Trophoblast cell (in vitro differentiated cells and primary cell): ENCODE data around the gene CCDC61.

ENCODE experiments used
- DNase-seq, 2 donors: peaks; one replicate each; pipeline ENCODE4 v3.0.0-alpha.2; 2016
- H2AFZ ChIP-seq: 2 replicates; pipeline ENCODE4 v1.6.1; 2013; ENCODE audit warnings: low read length, moderate library complexity, mild to moderate bottlenecking; ENCODE audit not compliant: insufficient read depth, poor library complexity
- H2AK5ac ChIP-seq: 2 replicates; pipeline ENCODE4 v1.6.1; 2013; ENCODE audit warnings: mild to moderate bottlenecking, low read length
- H2BK120ac ChIP-seq: 2 replicates; pipeline ENCODE4 v1.6.1; 2013; ENCODE audit warnings: low read length, mild to moderate bottlenecking, moderate library complexity; ENCODE audit not compliant: insufficient read depth, poor library complexity
- H2BK12ac ChIP-seq: 2 replicates; pipeline ENCODE4 v1.6.1; 2013; ENCODE audit warnings: mild to moderate bottlenecking, low read length, moderate library complexity
- H2BK5ac ChIP-seq: 2 replicates; pipeline ENCODE4 v1.6.1; 2013; ENCODE audit warnings: low read length, low read depth, moderate library complexity, mild to moderate bottlenecking; ENCODE audit not compliant: poor library complexity
- H3K14ac ChIP-seq: 2 replicates; pipeline ENCODE4 v1.6.1; 2013; ENCODE audit warnings: mild to moderate bottlenecking, low read length
- H3K18ac ChIP-seq: 2 replicates; pipeline ENCODE4 v1.6.1; 2013; ENCODE audit warnings: mild to moderate bottlenecking, low read length
- H3K23ac ChIP-seq: 2 replicates; pipeline ENCODE4 v1.6.1; 2013; ENCODE audit warnings: low read length
- H3K27ac ChIP-seq: 2 replicates; pipeline ENCODE4 v1.5.1; 2013; ENCODE audit warnings: low read depth, mild to moderate bottlenecking, inconsistent platforms, low read length, moderate library complexity
- H3K27me3 ChIP-seq: 2 replicates; pipeline ENCODE4 v1.6.1; 2013; ENCODE audit warnings: inconsistent platforms, mild to moderate bottlenecking, low read length, moderate library complexity; ENCODE audit not compliant: insufficient read depth
- H3K36me3 ChIP-seq, 2 experiments: 1 replicate in 1 of 2; 2 replicates in 1 of 2; pipeline ENCODE4 v1.6.1; 2013; ENCODE audit warnings: low read length in 2 of 2, mild to moderate bottlenecking in 2 of 2, moderate library complexity in 1 of 2; ENCODE audit not compliant: insufficient read depth in 2 of 2, control insufficient read depth in 1 of 2
- H3K4ac ChIP-seq: 2 replicates; pipeline ENCODE4 v1.6.1; 2013; ENCODE audit warnings: low read depth, mild to moderate bottlenecking, low read length, moderate library complexity
- H3K4me1 ChIP-seq, 2 experiments: 1 replicate in 1 of 2; 2 replicates in 1 of 2; pipeline ENCODE4 v1.6.1; 2013; ENCODE audit warnings: low read length in 2 of 2, mild to moderate bottlenecking in 2 of 2, moderate library complexity in 1 of 2; ENCODE audit not compliant: insufficient read depth in 2 of 2, control insufficient read depth in 1 of 2
- H3K4me2 ChIP-seq: 2 replicates; pipeline ENCODE4 v1.6.1; 2013; ENCODE audit warnings: inconsistent platforms, mild to moderate bottlenecking, low read length, moderate library complexity
- H3K4me3 ChIP-seq: 2 replicates; pipeline ENCODE4 v1.5.1; 2013; ENCODE audit warnings: mild to moderate bottlenecking, low read depth, low read length, inconsistent platforms
- H3K79me1 ChIP-seq: one replicate; pipeline ENCODE4 v1.6.1; 2013; ENCODE audit warnings: low read length
- H3K79me2 ChIP-seq: 2 replicates; pipeline ENCODE4 v1.6.1; 2013; ENCODE audit warnings: low read length, mild to moderate bottlenecking; ENCODE audit not compliant: control insufficient read depth, insufficient read depth, poor library complexity
- H3K9ac ChIP-seq: 2 replicates; pipeline ENCODE4 v1.6.1; 2013; ENCODE audit warnings: mild to moderate bottlenecking, low read length
- H3K9me3 ChIP-seq: 2 replicates; pipeline ENCODE4 v1.6.1; 2013; ENCODE audit warnings: low read depth, mild to moderate bottlenecking, control low read depth, inconsistent platforms, low read length; ENCODE audit not compliant: insufficient read depth
- H4K12ac ChIP-seq: 2 replicates; pipeline ENCODE4 v1.6.1; 2013; ENCODE audit warnings: low read depth, mild to moderate bottlenecking, low read length, moderate library complexity
- H4K8ac ChIP-seq: 2 replicates; pipeline ENCODE4 v1.6.1; 2013; ENCODE audit warnings: low read depth, mild to moderate bottlenecking, low read length, moderate library complexity
- H4K91ac ChIP-seq: one replicate; pipeline ENCODE4 v1.6.1; 2013; ENCODE audit warnings: low read depth, mild to moderate bottlenecking, low read length, moderate library complexity
- WGBS: extraction: QIAGEN DNeasy Blood & Tissue Kit; methylation state at CpG from one replicate; pipeline ENCODE4 v1.1.7; 2013; ENCODE audit warnings: missing lambda C conversion rate; ENCODE audit not compliant: insufficient read length, insufficient coverage; ENCODE audit errors: extremely low coverage; 5-methylcytosine and 5-hydroxymethylcytosine counted together

CCDC61 gene

DNA sequence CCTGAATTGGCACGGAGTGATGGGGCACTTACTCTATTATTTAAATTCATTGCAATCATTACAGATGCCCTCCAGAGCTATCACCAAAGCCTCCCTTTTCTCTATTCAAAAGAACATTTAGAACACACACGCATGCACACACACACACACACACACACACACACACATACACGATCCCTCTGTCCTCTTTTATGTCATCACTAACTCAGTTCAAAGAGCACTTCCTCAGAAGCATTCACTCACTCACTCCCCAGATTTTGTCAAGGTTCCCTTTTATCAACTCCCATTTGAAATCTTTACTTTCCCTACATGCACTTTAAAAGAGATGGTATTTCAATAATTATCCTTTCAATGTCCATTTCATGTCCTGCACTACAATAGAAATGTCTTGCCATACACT lies 67.9 kb downstream of the CCDC61 start:
- Histone ChIP-seq H2AFZ (no peak overlapping the region), H3K18ac (no peak overlapping the region), H3K36me3 (no peaks in the 10 kb centered on the region), H4K12ac (no peak overlapping the region), H3K14ac (no peak overlapping the region), H3K9ac (no peak overlapping the region), H3K27ac (no peak overlapping the region), H3K4me2 (no peak overlapping the region), H2AK5ac (no peak overlapping the region), H4K8ac (no peak overlapping the region), H4K91ac (no peak overlapping the region), H3K23ac (no peak overlapping the region), H3K9me3 (peaks cover 8% of the 10 kb centered on the region), H3K4me3 (no peak overlapping the region), H3K27me3 (no peaks in the 10 kb centered on the region), H2BK5ac (no peak overlapping the region), H2BK120ac (no peak overlapping the region), H2BK12ac (no peak overlapping the region), H3K4ac (no peak overlapping the region), H3K4me1 (no peaks in the 10 kb centered on the region), H3K79me2 (no peaks in the 10 kb centered on the region), H3K79me1 (no peaks in the 10 kb centered on the region)
- no peak for DNase-seq
- WGBS: no CpG with 5 or more reads among the region's 3 CpGs

GRCh38 chr19:46065486-46066071 lies 70.3 kb downstream of the CCDC61 start:
- Histone ChIP-seq H3K4ac (no peak overlapping the region), H2BK5ac (no peak overlapping the region), H3K79me2 (no peaks in the 10 kb centered on the region), H3K27me3 (no peaks in the 10 kb centered on the region), H3K79me1 (no peaks in the 10 kb centered on the region), H3K23ac (no peak overlapping the region), H3K27ac (no peak overlapping the region), H3K36me3 (no peaks in the 10 kb centered on the region), H2BK120ac (no peak overlapping the region), H3K4me1 (no peaks in the 10 kb centered on the region), H3K18ac (no peak overlapping the region), H3K4me3 (no peak overlapping the region), H2AFZ (no peak overlapping the region), H3K9me3 (peaks cover 3% of the 10 kb centered on the region), H4K12ac (no peak overlapping the region), H4K91ac (no peak overlapping the region), H3K4me2 (no peak overlapping the region), H4K8ac (no peak overlapping the region), H2AK5ac (no peak overlapping the region), H3K9ac (no peak overlapping the region), H3K14ac (no peak overlapping the region), H2BK12ac (no peak overlapping the region)
- peak; percentile 67 to 73 for DNase-seq
- WGBS: no CpG with 5 or more reads among the region's 7 CpGs

DNA sequence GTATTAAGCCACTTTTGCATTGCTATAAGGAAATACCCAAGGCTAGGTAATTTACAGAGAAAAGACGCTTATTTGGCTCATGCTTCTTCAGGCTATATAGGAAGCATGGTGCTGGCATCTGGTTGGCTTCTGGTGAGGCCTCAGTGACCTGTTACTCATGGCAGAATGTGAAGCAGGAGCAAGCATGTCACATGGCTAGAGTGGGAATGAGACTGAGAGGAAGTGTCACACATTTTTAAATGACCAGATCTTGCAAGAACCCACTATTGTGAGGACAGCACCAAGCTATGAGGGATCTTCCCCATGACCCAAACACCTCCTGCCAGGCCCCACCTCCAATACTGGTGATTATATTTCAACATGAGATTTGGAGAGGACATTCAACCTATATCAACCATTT lies 71.2 kb downstream of the CCDC61 start:
- Histone ChIP-seq H3K79me2 (no peaks in the 10 kb centered on the region), H2AFZ (no peak overlapping the region), H3K79me1 (no peaks in the 10 kb centered on the region), H2AK5ac (no peak overlapping the region), H3K4me3 (no peak overlapping the region), H3K27me3 (no peaks in the 10 kb centered on the region), H3K4me1 (no peaks in the 10 kb centered on the region), H2BK12ac (no peak overlapping the region), H4K91ac (no peak overlapping the region), H3K9me3 (peaks cover 2% of the 10 kb centered on the region), H4K8ac (no peak overlapping the region), H3K23ac (no peak overlapping the region), H3K9ac (no peak overlapping the region), H3K4ac (no peak overlapping the region), H3K4me2 (no peak overlapping the region), H3K14ac (no peak overlapping the region), H3K36me3 (no peaks in the 10 kb centered on the region), H3K18ac (no peak overlapping the region), H2BK120ac (no peak overlapping the region), H4K12ac (no peak overlapping the region), H2BK5ac (no peak overlapping the region), H3K27ac (no peak overlapping the region)
- WGBS: no CpG with 5 or more reads among the region's 1 CpG
- no peak for DNase-seq

DNA sequence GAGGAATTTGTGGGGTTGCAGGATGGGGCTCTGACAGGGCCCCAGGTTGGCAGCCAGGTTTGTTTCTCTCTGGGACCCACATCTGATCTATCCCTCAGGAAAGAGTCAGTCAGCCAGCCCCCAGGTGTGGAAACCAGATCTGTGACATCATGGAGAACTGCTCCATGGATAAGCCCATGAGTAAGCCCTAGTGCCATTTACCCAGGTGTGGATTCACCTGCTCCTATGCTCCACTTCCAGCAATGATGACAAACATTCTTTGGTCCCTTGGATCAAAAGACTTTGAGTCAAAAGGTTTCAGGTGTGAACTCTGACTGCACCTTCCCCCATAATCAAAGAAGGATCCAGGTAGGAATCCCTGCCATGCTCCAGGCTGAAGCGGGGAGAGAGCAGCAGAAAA lies 72.4 kb downstream of the CCDC61 start:
- H3K18ac ChIP-seq: no peak overlapping the region
- no peak overlapping the region for H3K4ac ChIP-seq
- H4K8ac ChIP-seq: no peak overlapping the region
- no peak overlapping the region for H4K12ac ChIP-seq
- H3K14ac ChIP-seq: no peak overlapping the region
- no peak overlapping the region for H2AFZ ChIP-seq
- peak; percentile 75 to 82 for DNase-seq
- no peaks in the 10 kb centered on the region for H3K27me3 ChIP-seq
- no peak overlapping the region for H2BK5ac ChIP-seq
- WGBS: no CpG with 5 or more reads among the region's 1 CpG
- H3K23ac ChIP-seq: no peak overlapping the region
- no peak overlapping the region for H3K4me3 ChIP-seq
- H2BK120ac ChIP-seq: no peak overlapping the region
- H3K9ac ChIP-seq: no peak overlapping the region
- no peak overlapping the region for H2BK12ac ChIP-seq
- H3K79me1 ChIP-seq: no peaks in the 10 kb centered on the region
- H3K4me2 ChIP-seq: no peak overlapping the region
- no peak overlapping the region for H3K27ac ChIP-seq
- H4K91ac ChIP-seq: no peak overlapping the region
- no peak overlapping the region for H2AK5ac ChIP-seq
- peaks cover 2% of the 10 kb centered on the region for H3K9me3 ChIP-seq
- H3K4me1 ChIP-seq: no peaks in the 10 kb centered on the region
- no peaks in the 10 kb centered on the region for H3K36me3 ChIP-seq
- H3K79me2 ChIP-seq: no peaks in the 10 kb centered on the region
